GM12892 (cell line): Measurements from ENCODE around the gene TENM4.

Experiments used
- POLR2A ChIP-seq: IDR thresholded peaks from 2 replicates; pipeline ENCODE4 v1.6.1; 2011; ENCODE audit warnings: low read depth, low read length, control low read depth
- TAF1 ChIP-seq: IDR thresholded peaks from 2 replicates; pipeline ENCODE4 v1.6.1; 2011; ENCODE audit warnings: low read depth, mild to moderate bottlenecking, control low read depth, low read length, borderline replicate concordance

DNA sequence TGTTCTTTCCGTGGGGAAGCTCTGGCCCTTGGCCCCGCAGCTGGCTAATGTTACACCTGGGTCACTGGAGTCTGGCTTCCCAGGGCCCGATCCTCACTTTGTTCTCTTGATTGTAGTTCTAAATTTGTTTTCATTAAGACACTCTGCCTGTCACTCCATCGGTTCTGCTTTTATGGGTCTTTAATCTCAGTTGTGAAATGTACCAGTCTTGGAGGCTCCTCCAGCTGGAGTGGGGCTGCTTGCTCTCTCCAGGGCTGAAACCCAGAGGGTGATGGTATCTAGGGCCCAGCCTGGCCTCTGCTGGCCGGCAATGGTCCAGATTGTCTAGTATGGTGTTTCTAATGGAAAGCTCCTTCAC lies 352.9 kb downstream of the TENM4 start:
- no peak for TF ChIP-seq TAF1
- TF ChIP-seq POLR2A, result no peak
